ENCODE measurements around the gene MCTP2.

- TF ChIP-seq YY1 (IDR thresholded peaks at IDR 0.05; ENCODE audit: insufficient read depth, insufficient read length) (no peak), ZNF274 (IDR thresholded peaks at IDR 0.05; ENCODE audit: low read depth, low read length) (no peak)
Observed at GRCh38 chr15:94412979-94413746, 181.8 kb downstream of the MCTP2 start.
